ENCODE measurements around the gene CTCF.

GRCh38 chr16:67544844-67545664 lies 17.3 kb upstream of the CTCF start:
- no peak for TF ChIP-seq CTCF (IDR thresholded peaks at IDR 0.05 in 2 of 3, conservative IDR thresholded peaks at IDR 0.05 in 1 of 3; ENCODE audit: control insufficient read depth in 2 of 3, extremely low read depth in 1 of 3, insufficient read depth in 1 of 3, low read depth in 3 of 3, low read length in 3 of 3)
- no peak for TF ChIP-seq FOXK2 (IDR thresholded peaks at IDR 0.05)
- no peak for TF ChIP-seq EZH2 (IDR thresholded peaks at IDR 0.05; ENCODE audit: borderline replicate concordance, control insufficient read depth, low read depth, low read length)
- TF ChIP-seq HDAC6 (IDR thresholded peaks at IDR 0.05; ENCODE audit: unreplicated experiment), result no peak
- no peak for TF ChIP-seq RAD51 (IDR thresholded peaks at IDR 0.05)
- no peak for TF ChIP-seq MAX (IDR thresholded peaks at IDR 0.05; ENCODE audit: low read depth, low read length)
- TF ChIP-seq PML (IDR thresholded peaks at IDR 0.05; ENCODE audit: low read length), result no peak
- TF ChIP-seq E2F4 (IDR thresholded peaks at IDR 0.05; ENCODE audit: low read depth, low read length), result no peak
- TF ChIP-seq NFIC (IDR thresholded peaks at IDR 0.05; ENCODE audit: low read depth, low read length), result no peak
- no peak for TF ChIP-seq CREB1 (IDR thresholded peaks at IDR 0.05; ENCODE audit: low read depth)
- no peak for TF ChIP-seq BCL11A (IDR thresholded peaks at IDR 0.05; ENCODE audit: low read depth, low read length)
- no peak for TF ChIP-seq TAF1 (IDR thresholded peaks at IDR 0.05; ENCODE audit: borderline replicate concordance, low read depth, low read length)
- TF ChIP-seq MLLT1 (IDR thresholded peaks at IDR 0.05), result no peak
- TF ChIP-seq NKRF (conservative IDR thresholded peaks at IDR 0.05), result no peak
